Parathyroid adenoma (tissue), 2 donors: ENCODE measurements around the gene LRAT.

Source experiments
- H2AFZ ChIP-seq: fragments of 300-600 bp; sonication (generic); one replicate; pipeline ENCODE4 v1.7.0; 2017; ENCODE audit warnings: antibody characterized with exemption, mild to moderate bottlenecking
- H3K27ac ChIP-seq: fragments of 300-600 bp; sonication (generic); one replicate; pipeline ENCODE4 v1.7.0; 2017
- H3K27me3 ChIP-seq: fragments of 300-600 bp; sonication (generic); one replicate; pipeline ENCODE4 v1.7.0; 2017; ENCODE audit warnings: low read length; ENCODE audit not compliant: control insufficient read depth, insufficient read depth
- H3K36me3 ChIP-seq: fragments of 300-600 bp; sonication (generic); one replicate; pipeline ENCODE4 v1.7.0; 2017; ENCODE audit warnings: low read length; ENCODE audit not compliant: control insufficient read depth, insufficient read depth
- H3K4me1 ChIP-seq: fragments of 300-600 bp; sonication (generic); one replicate; pipeline ENCODE4 v1.7.0; 2017; ENCODE audit warnings: control low read depth
- H3K4me2 ChIP-seq: fragments of 300-600 bp; sonication (generic); one replicate; pipeline ENCODE4 v1.7.0; 2017; ENCODE audit warnings: low read length
- H3K4me3 ChIP-seq: fragments of 300-600 bp; sonication (generic); one replicate; pipeline ENCODE4 v1.7.0; 2017; ENCODE audit warnings: low read depth, low read length
- H3K79me2 ChIP-seq: fragments of 300-600 bp; sonication (generic); one replicate; pipeline ENCODE4 v1.7.0; 2017; ENCODE audit warnings: control low read depth
- H3K9ac ChIP-seq: fragments of 300-600 bp; sonication (generic); one replicate; pipeline ENCODE4 v1.7.0; 2017; ENCODE audit warnings: mild to moderate bottlenecking
- H3K9me3 ChIP-seq: fragments of 300-600 bp; sonication (generic); one replicate; pipeline ENCODE4 v1.7.0; 2017; ENCODE audit warnings: low read length; ENCODE audit not compliant: control insufficient read depth
- TF ChIP-seq, protein P1 (sequence below): fragments of 300-600 bp; sonication (generic); IDR thresholded peaks from one replicate; pipeline ENCODE4 v1.7.0; 2017; ENCODE audit warnings: antibody characterized with exemption, mild to moderate bottlenecking
- donor health status: primary hyperparathyroidism.

LRAT gene

GRCh38 chr4:154744341-154744926, 634 bp downstream of the LRAT start:
- no peaks in the 10 kb centered on the region for H3K79me2 ChIP-seq
- H3K4me1 ChIP-seq: no peaks in the 10 kb centered on the region
- no peak overlapping the region for H3K9ac ChIP-seq
- TF ChIP-seq, protein P1, sequence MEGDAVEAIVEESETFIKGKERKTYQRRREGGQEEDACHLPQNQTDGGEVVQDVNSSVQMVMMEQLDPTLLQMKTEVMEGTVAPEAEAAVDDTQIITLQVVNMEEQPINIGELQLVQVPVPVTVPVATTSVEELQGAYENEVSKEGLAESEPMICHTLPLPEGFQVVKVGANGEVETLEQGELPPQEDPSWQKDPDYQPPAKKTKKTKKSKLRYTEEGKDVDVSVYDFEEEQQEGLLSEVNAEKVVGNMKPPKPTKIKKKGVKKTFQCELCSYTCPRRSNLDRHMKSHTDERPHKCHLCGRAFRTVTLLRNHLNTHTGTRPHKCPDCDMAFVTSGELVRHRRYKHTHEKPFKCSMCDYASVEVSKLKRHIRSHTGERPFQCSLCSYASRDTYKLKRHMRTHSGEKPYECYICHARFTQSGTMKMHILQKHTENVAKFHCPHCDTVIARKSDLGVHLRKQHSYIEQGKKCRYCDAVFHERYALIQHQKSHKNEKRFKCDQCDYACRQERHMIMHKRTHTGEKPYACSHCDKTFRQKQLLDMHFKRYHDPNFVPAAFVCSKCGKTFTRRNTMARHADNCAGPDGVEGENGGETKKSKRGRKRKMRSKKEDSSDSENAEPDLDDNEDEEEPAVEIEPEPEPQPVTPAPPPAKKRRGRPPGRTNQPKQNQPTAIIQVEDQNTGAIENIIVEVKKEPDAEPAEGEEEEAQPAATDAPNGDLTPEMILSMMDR: no peak
- H3K9me3 ChIP-seq: no peaks in the 10 kb centered on the region
- peak overlapping the region; percentile 92 for H3K4me2 ChIP-seq
- H3K4me3 ChIP-seq: peak overlapping the region; percentile 71
- H3K27me3 ChIP-seq: no peaks in the 10 kb centered on the region
- H2AFZ ChIP-seq: peak overlapping the region; percentile 58
- H3K36me3 ChIP-seq: no peaks in the 10 kb centered on the region
- H3K27ac ChIP-seq: no peak overlapping the region

GRCh38 chr4:154757713-154758112, 13.9 kb downstream of the LRAT start:
- no peaks in the 10 kb centered on the region for H3K27me3 ChIP-seq
- no peak overlapping the region for H3K27ac ChIP-seq
- H3K9ac ChIP-seq: no peak overlapping the region
- H3K36me3 ChIP-seq: no peaks in the 10 kb centered on the region
- H3K4me3 ChIP-seq: no peak overlapping the region
- no peak overlapping the region for H3K4me2 ChIP-seq
- no peaks in the 10 kb centered on the region for H3K4me1 ChIP-seq
- H2AFZ ChIP-seq: no peak overlapping the region
- no peaks in the 10 kb centered on the region for H3K9me3 ChIP-seq
- no peaks in the 10 kb centered on the region for H3K79me2 ChIP-seq
- TF ChIP-seq, protein P1: no peak

- TF ChIP-seq, protein P1: no peak
- Histone ChIP-seq H2AFZ (no peak overlapping the region), H3K27me3 (no peaks in the 10 kb centered on the region), H3K79me2 (no peaks in the 10 kb centered on the region), H3K4me1 (no peaks in the 10 kb centered on the region), H3K4me2 (no peak overlapping the region), H3K9ac (no peak overlapping the region), H3K9me3 (no peaks in the 10 kb centered on the region), H3K36me3 (no peaks in the 10 kb centered on the region), H3K27ac (no peak overlapping the region), H3K4me3 (no peak overlapping the region)
Measured at GRCh38 chr4:154760895-154761294, 17.1 kb downstream of the LRAT start.

DNA sequence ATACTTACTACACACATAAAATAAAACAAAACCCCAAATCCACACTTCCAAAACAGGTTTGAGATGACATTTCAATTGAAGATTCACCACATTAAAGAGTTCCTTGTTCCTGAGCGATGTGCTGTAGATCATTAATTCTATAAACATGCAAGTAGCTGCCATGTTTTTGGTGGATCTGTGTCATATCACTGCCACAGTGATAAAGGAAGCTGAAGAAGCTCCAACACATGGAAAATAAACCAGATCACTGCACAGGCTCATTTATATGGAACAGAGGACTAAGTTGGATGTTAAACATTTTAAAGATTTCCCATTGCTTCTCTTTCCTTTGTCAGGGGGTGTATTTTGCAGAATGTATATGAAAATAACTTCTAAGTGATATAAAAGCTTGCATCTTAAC, 34.5 kb downstream of the LRAT start:
- Histone ChIP-seq H2AFZ (no peak overlapping the region), H3K9ac (no peak overlapping the region), H3K4me1 (no peaks in the 10 kb centered on the region), H3K36me3 (no peaks in the 10 kb centered on the region), H3K4me2 (no peak overlapping the region), H3K9me3 (no peaks in the 10 kb centered on the region), H3K79me2 (no peaks in the 10 kb centered on the region), H3K27ac (no peak overlapping the region), H3K27me3 (no peaks in the 10 kb centered on the region), H3K4me3 (no peak overlapping the region)
- TF ChIP-seq, protein P1: no peak

DNA sequence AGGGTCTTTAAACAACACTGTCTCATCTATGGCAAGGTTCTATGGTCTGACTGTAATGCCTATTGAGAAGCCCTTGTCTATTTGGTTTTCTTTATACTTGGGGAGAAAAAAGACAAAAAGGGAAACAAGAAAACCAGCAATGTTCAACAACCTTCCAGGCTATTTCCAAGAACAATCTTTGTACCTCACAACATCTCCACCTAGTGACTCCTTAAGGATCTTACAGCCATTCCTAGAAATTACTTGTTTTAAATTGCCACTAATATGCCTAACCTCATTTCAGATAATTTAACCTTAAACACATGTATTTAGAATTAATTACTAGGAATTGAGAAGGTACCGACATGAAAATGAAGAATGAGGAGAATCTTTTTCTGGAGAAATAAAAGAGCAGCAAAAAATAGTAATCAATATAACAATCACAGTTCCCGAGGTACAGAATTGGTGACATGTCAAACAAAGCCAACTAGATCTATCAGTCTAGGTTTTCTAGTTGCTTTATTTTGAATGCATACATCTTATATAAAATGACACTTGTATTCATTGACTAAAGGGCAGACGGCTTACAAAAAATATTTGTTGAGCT, 35.7 kb downstream of the LRAT start:
- Histone ChIP-seq H2AFZ (no peak overlapping the region), H3K27ac (no peak overlapping the region), H3K36me3 (no peaks in the 10 kb centered on the region), H3K4me2 (no peak overlapping the region), H3K4me3 (no peak overlapping the region), H3K9ac (no peak overlapping the region), H3K4me1 (no peaks in the 10 kb centered on the region), H3K79me2 (no peaks in the 10 kb centered on the region), H3K9me3 (no peaks in the 10 kb centered on the region), H3K27me3 (no peaks in the 10 kb centered on the region)
- TF ChIP-seq, protein P1: peak; percentile 14
